ENCODE measurements around the gene VAMP2. TPM values are rescaled to one million over a fixed set of nuclear protein-coding genes. Genes with fewer than 3 reads are reported as not detected.
A peak's percentile ranks its signal among the peaks of the same experiment; 100 is the strongest.

VAMP2 gene
- total RNA-seq, 1 experiment from 2014 or later: 5.8 TPM

- DNase-seq (ENCODE audit: low spot score): no peak
These were observed 7.3 kb downstream of the VAMP2 start for GRCh38 chr17:8155231-8155995.

DNA sequence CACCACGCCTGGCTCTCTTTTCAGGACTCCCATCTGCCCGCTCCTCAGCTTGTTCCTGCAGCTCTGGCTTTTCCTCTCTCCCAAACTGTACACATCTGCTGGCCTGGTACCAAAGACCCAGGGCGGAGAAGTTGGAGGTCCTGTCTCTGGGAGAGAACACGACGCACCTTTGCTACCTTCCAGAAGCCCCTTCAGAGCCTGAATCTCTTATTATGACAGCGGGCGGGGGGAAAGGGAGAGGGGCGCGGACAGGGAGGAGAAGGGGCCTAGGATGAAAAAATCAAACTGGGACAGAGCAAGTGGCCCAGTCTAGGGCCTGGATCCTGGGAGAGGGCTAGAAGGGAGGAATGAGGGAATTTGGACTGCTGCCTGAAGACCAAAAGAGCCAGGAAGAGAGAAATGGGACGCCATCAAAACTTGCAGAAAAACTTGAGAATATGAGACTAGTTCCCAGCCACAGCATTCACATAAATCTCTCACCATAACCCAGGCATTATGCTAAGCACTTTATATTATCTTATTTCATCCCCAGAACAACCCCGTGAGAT lies 8.1 kb downstream of the VAMP2 start:
- no peak for DNase-seq (ENCODE audit: low spot score)

DNA sequence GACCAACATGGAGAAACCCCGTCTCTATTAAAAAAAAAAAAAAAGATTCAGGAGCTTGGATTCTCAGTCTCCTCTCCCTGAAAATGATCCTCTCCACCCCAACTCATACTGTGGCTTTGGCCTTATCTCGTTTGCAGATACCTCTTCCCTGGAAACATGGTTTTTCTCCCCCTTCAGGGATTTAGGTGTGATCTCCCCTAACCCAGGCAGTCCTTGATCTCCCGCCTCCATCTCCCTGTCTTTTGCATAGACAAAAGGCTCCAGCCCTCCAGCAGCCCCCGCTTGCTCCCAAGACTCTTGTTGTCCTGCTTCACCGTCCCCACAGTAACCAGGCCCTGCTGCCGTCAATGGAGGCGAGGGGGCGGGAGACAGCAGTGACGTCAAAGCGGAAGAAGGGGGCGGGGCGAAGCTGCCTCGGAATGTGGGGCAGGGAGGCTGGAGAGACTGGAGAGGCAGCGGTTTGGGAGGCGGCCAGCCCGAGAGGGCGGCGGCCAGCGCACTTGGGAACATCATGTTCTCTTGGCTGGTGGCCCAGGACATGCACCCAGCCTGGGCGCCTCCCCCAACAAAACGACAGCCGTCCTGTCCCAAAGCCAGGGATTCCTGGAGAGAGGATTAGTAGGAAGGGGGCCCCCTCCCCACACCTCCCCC lies 8.7 kb downstream of the VAMP2 start:
- DNase-seq (ENCODE audit: low spot score): peak; percentile 89

- peak; percentile 80 for DNase-seq (ENCODE audit: low spot score)
These were observed 9.2 kb downstream of the VAMP2 start for GRCh38 chr17:8153525-8153956.

DNA sequence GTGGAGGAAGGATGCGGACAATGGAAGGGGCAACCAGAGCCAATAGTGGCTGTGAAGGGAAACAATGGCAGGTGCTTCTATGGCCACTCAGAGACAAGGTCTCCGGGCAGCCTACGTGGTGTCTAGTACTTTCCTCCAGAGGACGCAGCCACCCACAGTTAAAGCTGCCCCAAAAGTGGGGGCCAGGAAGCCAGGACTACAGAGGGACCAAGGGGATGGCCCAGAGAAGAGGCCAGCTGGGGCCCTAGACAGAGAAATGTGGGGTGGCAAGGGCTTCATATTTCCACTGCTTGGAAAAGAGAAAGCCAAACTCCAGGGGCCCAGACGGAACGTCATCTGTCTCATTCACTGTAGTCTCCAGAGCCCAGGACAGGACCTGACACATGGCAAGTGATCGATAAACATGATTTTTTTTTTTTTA lies 9.7 kb downstream of the VAMP2 start:
- DNase-seq (ENCODE audit: low spot score): no peak

GRCh38 chr17:8152112-8152775 lies 10.5 kb downstream of the VAMP2 start, which contains the start of gene PER1:
Gene PER1, minus strand, starts transcription at chr17:8152404. Its CDS starts 1,698 bp downstream, at chr17:8150706.
- peak; percentile 92 for DNase-seq (ENCODE audit: low spot score)

DNA sequence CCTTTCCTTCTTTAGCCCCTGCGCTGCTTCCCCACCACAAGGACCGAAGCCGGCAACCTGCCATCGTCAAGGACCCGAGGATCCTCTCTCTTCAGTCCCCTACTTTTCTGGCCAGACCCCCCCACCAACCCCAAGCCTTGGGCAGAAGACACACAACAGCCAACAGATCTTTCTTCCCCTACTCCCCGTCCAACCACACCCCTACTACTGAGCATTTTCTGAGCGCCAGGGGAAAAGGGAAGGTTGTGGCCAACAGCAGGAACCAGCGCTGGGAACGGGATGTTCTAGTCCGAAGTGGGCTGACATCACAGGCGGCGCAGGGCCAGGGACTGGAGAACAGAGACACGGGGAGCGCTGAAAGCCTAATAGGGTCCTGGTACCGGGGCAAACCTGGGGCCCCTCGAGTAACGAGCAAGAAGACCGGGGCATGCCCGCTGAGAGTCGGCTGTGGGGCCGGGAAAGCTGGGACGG lies 11.1 kb downstream of the VAMP2 start:
- DNase-seq (ENCODE audit: low spot score): peak; percentile 48

GRCh38 chr17:8151120-8151640 lies 11.6 kb downstream of the VAMP2 start:
- peak; percentile 44 for DNase-seq (ENCODE audit: low spot score)

DNA sequence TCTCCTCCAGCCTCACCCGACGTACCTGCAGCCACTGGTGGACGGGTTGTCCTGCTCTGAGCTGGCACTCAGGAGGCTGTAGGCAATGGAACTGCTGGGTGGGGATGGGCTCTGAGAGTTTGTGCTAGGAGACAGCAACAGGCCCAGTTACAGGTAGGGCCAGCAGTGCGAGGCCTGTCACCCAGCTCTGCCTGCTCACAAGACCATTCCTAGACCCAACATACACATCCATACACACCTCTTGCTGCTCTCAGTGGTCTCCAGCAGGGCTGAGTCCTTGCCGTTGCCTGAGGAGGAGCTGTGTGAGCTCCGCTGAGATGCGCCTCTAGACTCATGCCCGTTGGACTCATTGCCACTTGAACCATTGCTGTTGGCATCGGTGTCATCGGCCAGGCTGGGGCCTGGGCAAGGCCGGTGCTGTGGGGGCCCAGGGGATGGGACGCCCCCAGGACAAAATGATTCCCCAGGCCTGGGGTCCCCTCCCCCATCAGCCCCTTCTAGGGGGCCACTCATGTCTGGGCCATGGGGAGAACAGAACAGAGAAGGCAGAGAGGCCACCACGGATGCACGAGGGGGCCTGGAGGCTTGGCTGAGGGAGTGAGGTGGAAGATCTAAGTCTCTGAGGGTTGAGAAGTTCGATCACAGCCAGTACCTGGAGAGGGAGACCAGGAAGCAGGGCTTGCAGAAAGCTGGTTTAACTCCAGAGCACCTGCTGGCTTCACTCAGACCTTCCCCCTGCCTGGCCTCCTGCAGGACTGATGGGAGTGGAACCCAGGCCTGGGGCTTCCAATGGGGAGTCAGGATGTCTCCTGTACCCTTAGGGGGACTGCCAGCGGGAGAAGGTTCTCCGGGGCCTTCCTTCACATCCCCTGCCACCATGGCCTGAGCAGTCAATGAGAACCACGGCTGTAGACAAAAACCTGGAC lies 12.3 kb downstream of the VAMP2 start:
- DNase-seq (ENCODE audit: low spot score): no peak

DNA sequence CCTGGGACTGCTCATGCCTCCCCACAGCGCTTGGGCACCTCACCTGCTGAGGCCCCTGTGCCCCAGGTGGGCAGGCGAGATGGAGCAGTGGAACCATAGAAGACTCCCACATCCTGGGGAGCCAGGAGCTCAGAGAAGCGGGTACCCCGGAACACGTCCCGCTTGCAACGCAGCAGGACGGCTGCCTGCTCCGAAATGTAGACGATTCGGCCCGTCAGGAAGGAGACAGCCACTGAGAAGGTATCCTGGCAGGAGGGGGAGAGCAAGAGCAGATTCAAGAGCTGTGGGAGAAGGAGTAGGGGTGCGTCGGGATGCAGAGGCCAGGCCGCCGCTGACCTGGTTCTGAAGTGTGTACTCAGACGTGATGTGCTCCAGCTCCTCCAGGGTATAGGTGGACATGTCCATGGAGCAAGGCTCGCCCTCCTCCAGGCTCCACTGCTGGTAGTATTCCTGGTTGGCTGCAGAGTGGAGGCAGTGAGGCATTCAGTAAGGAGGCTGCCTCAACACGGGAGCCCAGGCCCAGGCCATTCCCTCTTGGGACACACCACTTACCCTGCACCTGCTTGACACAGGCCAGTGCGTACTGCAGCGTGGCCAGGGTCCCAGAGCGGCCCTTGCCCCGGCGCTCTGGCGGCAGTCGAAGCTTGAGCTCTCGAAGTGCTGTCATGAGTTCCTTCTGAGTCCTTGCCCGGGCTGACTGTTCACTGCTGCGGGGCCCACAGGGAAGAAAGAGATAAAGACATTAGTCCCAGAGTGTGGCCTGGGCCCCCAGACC lies 13.1 kb downstream of the VAMP2 start:
- no peak for DNase-seq (ENCODE audit: low spot score)

- no peak for DNase-seq (ENCODE audit: low spot score)
These were observed 14.2 kb downstream of the VAMP2 start for GRCh38 chr17:8148560-8148959.

DNA sequence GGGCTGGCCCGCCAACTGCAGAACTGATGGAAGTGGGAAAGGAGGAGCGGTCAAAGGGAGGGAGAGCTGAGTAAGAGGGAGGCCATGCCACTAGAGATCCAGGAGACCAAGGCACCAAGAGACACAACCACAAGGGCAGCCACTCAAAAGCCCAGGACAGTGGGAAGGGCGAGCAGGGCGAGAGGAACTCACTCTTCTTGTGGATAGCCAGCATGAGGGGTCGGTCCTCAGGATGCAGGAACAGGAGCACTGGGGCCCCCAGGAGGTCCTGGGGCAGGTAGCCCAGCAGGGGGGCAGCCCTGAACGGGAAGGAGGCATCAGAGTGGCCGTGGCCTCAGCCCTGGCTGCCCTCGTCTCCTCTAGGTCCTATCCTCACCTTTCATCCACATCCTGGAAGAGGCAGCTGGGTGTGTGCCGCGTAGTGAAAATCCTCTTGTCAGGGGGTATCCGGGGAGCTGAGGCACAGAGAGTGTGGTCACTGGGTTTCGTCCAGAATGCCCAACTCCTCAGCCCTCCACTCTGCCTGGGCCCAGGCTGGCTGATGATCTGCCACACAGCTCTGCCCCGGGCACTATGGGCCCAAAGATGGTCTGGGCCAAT lies 14.8 kb downstream of the VAMP2 start:
- no peak for DNase-seq (ENCODE audit: low spot score)

DNA sequence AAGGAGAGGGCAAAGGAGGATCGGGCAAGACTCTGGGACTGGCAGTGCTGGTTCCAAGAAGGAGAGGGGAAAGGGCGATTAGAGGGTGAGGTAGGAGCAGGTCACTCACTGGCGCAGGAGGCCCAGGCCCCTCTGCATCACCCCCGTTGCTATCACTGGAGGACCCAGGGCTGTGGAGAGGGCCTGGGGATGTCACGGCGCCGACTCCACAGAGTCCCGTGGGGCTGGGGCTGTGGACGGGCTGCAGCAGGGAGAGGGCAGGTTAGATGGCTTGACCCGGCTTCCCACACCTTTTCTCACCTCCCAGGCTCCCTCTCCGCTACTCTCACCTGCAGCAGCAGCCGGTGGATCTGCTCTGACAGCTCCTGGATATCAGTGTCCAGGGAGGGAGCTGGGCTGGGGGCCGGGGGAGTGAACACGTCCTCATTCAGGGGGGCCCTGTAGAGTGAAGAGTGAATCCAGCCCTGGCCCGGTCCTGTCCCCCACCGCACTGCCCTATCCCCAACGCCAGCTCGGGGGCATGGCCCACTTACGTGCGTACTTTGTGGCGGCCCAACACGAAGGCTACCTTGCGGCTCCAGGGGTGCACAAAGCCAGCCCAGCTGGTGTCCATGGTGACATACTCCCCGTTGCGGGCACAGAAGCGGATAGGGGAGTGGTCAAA lies 15.5 kb downstream of the VAMP2 start:
- no peak for DNase-seq (ENCODE audit: low spot score)

DNA sequence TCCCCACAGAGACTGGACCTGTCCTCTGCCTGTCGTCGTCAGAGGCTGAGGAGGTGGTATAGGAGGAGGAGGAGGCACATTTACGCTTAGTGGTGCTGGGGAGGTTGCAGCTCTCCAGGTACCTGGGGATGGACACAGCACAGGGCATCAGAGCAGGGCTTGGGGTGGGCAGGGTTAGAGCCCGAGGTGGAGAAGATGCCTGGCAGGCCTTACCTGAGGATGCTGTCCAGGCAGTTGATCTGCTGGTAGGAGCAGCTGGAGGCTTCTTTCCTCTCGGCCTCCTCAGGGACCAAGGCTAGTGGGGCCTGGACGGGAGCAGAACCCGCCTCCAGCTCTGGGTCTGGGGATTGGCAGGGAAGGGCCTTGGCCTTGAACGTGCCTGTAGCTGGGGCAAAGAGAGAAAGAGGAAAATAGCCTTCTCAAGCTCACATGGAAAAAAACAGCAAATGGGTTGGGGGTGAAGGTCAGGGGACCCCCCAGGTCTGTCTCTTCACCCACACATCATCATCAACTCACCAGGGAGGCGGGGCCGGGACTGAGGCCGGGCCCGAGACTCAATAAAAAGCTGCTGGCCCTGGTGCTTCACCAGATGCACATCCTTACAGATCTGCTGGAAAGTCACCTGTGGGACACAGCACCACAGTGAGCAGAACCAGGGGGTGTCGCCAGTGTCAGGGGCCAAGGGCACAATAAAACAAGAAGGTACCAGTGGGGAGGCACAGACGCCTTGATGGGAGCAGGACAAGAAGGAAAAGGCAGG lies 16.2 kb downstream of the VAMP2 start:
- DNase-seq (ENCODE audit: low spot score): no peak

- no peak for DNase-seq (ENCODE audit: low spot score)
These were observed 16.9 kb downstream of the VAMP2 start for GRCh38 chr17:8145811-8146210.

- DNase-seq (ENCODE audit: low spot score): no peak
These were observed 18.1 kb downstream of the VAMP2 start for GRCh38 chr17:8144401-8145231.
